GM12878 (cell line): ENCODE measurements around the gene PSMD14.

ENCODE experiments used
- FOXK2 ChIP-seq: fragments of 450-650 bp; IDR thresholded peaks from 2 replicates; pipeline ENCODE4 v1.6.1; 2017; ENCODE audit warnings: mild to moderate bottlenecking, moderate library complexity
- GABPA ChIP-seq: IDR thresholded peaks from 2 replicates; pipeline ENCODE4 v1.6.1; 2014; ENCODE audit warnings: antibody characterized with exemption, low read depth, mild to moderate bottlenecking, inconsistent platforms
- JUND ChIP-seq: IDR thresholded peaks from 2 replicates; pipeline ENCODE4 v1.6.1; 2012; ENCODE audit warnings: low read depth, mild to moderate bottlenecking, low read length, improper control_type of control experiment, moderate library complexity
- POLR2A ChIP-seq: IDR thresholded peaks from 2 replicates; pipeline ENCODE4 v1.6.1; 2011; ENCODE audit warnings: low read depth, mild to moderate bottlenecking, low read length
- POLR2AphosphoS5 ChIP-seq: IDR thresholded peaks from 2 replicates; pipeline ENCODE4 v1.6.1; 2011; ENCODE audit warnings: mild to moderate bottlenecking, low read length, inconsistent platforms
- SPI1 ChIP-seq: IDR thresholded peaks from 2 replicates; pipeline ENCODE4 v1.6.1; 2011; ENCODE audit warnings: low read depth, mild to moderate bottlenecking, low read length, moderate library complexity, borderline replicate concordance; ENCODE audit not compliant: insufficient read depth
- ZNF274 ChIP-seq: IDR thresholded peaks from one replicate; pipeline ENCODE4 v1.8.0; 2011; ENCODE audit not compliant: insufficient read length, insufficient read depth
- TF ChIP-seq, protein P1 (sequence below): IDR thresholded peaks from 2 replicates; pipeline ENCODE4 v1.6.1; 2011; ENCODE audit warnings: low read depth, mild to moderate bottlenecking, low read length, moderate library complexity, borderline replicate concordance; ENCODE audit errors: extremely low read depth
- TF ChIP-seq, protein P2 (sequence below), 3 experiments: IDR thresholded peaks in 2 of 3; conservative IDR thresholded peaks in 1 of 3; 2 replicates each; pipeline ENCODE4 v1.5.1; 2011; ENCODE audit warnings: low read depth in 3 of 3, low read length in 3 of 3, mild to moderate bottlenecking in 3 of 3, control low read depth in 2 of 3, moderate library complexity in 2 of 3, inconsistent platforms in 1 of 3, mixed read lengths in 1 of 3; ENCODE audit not compliant: control insufficient read depth in 2 of 3, insufficient read depth in 1 of 3; ENCODE audit errors: extremely low read depth in 1 of 3

DNA sequence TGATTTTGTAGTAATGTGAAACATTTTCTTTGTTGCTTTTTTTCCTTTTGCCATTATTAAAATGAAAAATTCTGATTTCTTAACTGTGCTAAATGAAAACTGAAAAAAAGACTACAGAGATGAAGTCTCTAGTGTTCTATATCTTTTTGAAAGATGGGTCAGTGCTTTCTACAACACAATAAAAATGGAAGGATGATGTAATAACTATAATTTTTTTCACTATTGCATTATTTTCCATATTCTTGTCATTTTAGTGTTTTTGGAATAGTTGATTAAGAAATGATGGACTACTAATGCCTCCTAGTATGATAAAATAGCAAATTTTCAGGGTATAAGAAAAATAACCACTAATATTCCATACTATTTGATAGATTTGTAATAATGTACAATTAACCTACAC, 7.2 kb downstream of the PSMD14 start:
- no peak for TF ChIP-seq GABPA
- TF ChIP-seq, protein P1, sequence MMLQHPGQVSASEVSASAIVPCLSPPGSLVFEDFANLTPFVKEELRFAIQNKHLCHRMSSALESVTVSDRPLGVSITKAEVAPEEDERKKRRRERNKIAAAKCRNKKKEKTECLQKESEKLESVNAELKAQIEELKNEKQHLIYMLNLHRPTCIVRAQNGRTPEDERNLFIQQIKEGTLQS = no peak
- no peak for TF ChIP-seq ZNF274
- no peak for TF ChIP-seq JUND
- TF ChIP-seq, protein P2, sequence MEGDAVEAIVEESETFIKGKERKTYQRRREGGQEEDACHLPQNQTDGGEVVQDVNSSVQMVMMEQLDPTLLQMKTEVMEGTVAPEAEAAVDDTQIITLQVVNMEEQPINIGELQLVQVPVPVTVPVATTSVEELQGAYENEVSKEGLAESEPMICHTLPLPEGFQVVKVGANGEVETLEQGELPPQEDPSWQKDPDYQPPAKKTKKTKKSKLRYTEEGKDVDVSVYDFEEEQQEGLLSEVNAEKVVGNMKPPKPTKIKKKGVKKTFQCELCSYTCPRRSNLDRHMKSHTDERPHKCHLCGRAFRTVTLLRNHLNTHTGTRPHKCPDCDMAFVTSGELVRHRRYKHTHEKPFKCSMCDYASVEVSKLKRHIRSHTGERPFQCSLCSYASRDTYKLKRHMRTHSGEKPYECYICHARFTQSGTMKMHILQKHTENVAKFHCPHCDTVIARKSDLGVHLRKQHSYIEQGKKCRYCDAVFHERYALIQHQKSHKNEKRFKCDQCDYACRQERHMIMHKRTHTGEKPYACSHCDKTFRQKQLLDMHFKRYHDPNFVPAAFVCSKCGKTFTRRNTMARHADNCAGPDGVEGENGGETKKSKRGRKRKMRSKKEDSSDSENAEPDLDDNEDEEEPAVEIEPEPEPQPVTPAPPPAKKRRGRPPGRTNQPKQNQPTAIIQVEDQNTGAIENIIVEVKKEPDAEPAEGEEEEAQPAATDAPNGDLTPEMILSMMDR (IDR thresholded peaks at IDR 0.05 in 2 of 3, conservative IDR thresholded peaks at IDR 0.05 in 1 of 3; ENCODE audit: control insufficient read depth in 2 of 3, extremely low read depth in 1 of 3, insufficient read depth in 1 of 3, low read depth in 3 of 3, low read length in 3 of 3) = no peak
- no peak for TF ChIP-seq POLR2A
- no peak for TF ChIP-seq POLR2AphosphoS5
- no peak for TF ChIP-seq FOXK2
- TF ChIP-seq SPI1 = no peak
